ENCODE data around the gene SHISA5. TPM values are rescaled to one million over a fixed set of nuclear protein-coding genes. Genes with fewer than 3 reads are reported as not detected.
A peak's percentile ranks its signal among the peaks of the same experiment; 100 is the strongest.

Gene SHISA5
- total RNA-seq, 1 donor from 2014 or later, result 95.7 TPM

- DNase-seq, result no peak
- Mint-ChIP-seq H3K27me3 (peaks cover 9% of the 10 kb centered on the region), H3K9me3 (no peaks in the 10 kb centered on the region), H3K4me1 (peaks cover 5% of the 10 kb centered on the region), H3K27ac (no peak overlapping the region), H3K4me3 (peak overlapping the region; percentile 82), H3K36me3 (ENCODE audit: low read depth) (peaks cover 25% of the 10 kb centered on the region)
- no peak for ATAC-seq (ENCODE audit: low read depth)
- ChIA-PET POLR2A (interaction anchor here (0.6 kb wide), 1 partner anchor 41 kb away, joined by 3 read pairs; no protein-coding TSS in a partner anchor), CTCF (interaction anchor here (11.5 kb wide), 1 partner anchor 30 kb away, joined by 206 read pairs; no protein-coding TSS in a partner anchor)
- intact Hi-C loops (cut with micrococcal nuclease), result no loop called here
- TF ChIP-seq, protein P1, sequence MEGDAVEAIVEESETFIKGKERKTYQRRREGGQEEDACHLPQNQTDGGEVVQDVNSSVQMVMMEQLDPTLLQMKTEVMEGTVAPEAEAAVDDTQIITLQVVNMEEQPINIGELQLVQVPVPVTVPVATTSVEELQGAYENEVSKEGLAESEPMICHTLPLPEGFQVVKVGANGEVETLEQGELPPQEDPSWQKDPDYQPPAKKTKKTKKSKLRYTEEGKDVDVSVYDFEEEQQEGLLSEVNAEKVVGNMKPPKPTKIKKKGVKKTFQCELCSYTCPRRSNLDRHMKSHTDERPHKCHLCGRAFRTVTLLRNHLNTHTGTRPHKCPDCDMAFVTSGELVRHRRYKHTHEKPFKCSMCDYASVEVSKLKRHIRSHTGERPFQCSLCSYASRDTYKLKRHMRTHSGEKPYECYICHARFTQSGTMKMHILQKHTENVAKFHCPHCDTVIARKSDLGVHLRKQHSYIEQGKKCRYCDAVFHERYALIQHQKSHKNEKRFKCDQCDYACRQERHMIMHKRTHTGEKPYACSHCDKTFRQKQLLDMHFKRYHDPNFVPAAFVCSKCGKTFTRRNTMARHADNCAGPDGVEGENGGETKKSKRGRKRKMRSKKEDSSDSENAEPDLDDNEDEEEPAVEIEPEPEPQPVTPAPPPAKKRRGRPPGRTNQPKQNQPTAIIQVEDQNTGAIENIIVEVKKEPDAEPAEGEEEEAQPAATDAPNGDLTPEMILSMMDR (IDR thresholded peaks at IDR 0.05), result no peak
Observed at GRCh38 chr3:48430708-48431101, 73.3 kb downstream of the SHISA5 start.

DNA sequence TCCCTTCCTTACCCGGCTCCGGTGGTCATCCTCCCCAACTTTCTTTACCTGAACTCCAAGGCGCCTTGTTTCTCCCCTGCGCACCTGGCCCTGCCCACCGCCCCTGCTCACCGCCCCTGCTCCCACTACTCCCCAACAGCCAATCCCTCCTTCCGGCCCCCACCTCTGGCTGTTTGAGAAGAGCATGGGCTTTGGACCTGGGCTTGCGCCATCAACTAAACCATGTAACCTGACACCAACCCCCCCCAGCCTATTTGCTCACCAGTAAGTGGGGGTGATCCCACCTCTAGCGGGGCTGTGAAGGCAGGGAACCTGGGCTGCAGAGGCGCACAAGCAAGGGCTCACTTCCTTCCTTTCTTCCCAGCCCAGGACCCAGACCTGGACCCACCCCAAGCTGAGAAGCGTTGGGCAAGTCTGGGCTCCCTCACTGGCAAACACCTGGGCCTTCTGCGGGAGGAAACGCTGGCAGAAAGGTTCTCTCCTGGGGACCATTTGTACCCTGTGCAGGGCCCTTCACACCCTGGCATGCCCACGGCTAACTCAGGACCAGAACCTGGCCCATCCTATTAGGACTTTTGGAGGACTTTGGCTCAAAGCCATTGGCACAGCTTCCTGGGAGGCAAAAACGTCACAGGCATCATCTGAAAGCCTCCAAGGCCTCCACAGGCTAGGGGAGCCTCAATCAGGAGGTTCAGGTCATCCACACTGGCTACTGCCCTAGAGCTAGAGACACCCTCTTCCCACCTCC, 73.8 kb downstream of the SHISA5 start, which contains the start of gene PLXNB1:
Gene PLXNB1 (minus strand): TSS at position 127 of the 748 bp plus-strand sequence. CDS start 5,475 bp downstream, outside the sequence.
- Mint-ChIP-seq H3K9me3 (no peaks in the 10 kb centered on the region), H3K27me3 (peaks cover 9% of the 10 kb centered on the region), H3K36me3 (ENCODE audit: low read depth) (peaks cover 23% of the 10 kb centered on the region), H3K4me1 (peaks cover 5% of the 10 kb centered on the region), H3K27ac (peak within 1 kb of the TSS; percentile 61), H3K4me3 (peak within 1 kb of the TSS; percentile 82)
- ChIA-PET CTCF (interaction anchor here (11.5 kb wide), 1 partner anchor 29 kb away, joined by 206 read pairs; no protein-coding TSS in a partner anchor), POLR2A (no interaction called here)
- intact Hi-C loops (cut with micrococcal nuclease), result no loop called here
- DNase-seq (no peak), ATAC-seq (ENCODE audit: low read depth) (peak; percentile 25)
- TF ChIP-seq, protein P1 (IDR thresholded peaks at IDR 0.05), result no peak

- Mint-ChIP-seq H3K9me3 (no peaks in the 10 kb centered on the region), H3K4me1 (peaks cover 5% of the 10 kb centered on the region), H3K4me3 (peak overlapping the region; percentile 82), H3K27ac (peak overlapping the region; percentile 61), H3K27me3 (peaks cover 9% of the 10 kb centered on the region), H3K36me3 (ENCODE audit: low read depth) (peaks cover 22% of the 10 kb centered on the region)
- POLR2A ChIA-PET, result no interaction called here
- intact Hi-C loops (cut with micrococcal nuclease), result no loop called here
- ATAC-seq (ENCODE audit: low read depth), result peak; percentile 76
- TF ChIP-seq, protein P1 (IDR thresholded peaks at IDR 0.05), result no peak
- DNase-seq, result peak; percentile 51
- CTCF ChIA-PET, result interaction anchor here (11.5 kb wide), 1 partner anchor 28 kb away, joined by 206 read pairs; no protein-coding TSS in a partner anchor
Observed at GRCh38 chr3:48429317-48429959, 74.5 kb downstream of the SHISA5 start.

- Mint-ChIP-seq H3K27me3 (peaks cover 9% of the 10 kb centered on the region), H3K4me1 (peaks cover 5% of the 10 kb centered on the region), H3K9me3 (no peaks in the 10 kb centered on the region), H3K36me3 (ENCODE audit: low read depth) (peaks cover 15% of the 10 kb centered on the region), H3K27ac (no peak overlapping the region), H3K4me3 (peak overlapping the region; percentile 15)
- DNase-seq (no peak), ATAC-seq (ENCODE audit: low read depth) (peak; percentile 60)
- ChIA-PET CTCF (no interaction called here), POLR2A (interaction anchor here (0.6 kb wide), 1 partner anchor 28 kb away, joined by 3 read pairs; no protein-coding TSS in a partner anchor)
- TF ChIP-seq, protein P1 (IDR thresholded peaks at IDR 0.05), result no peak
- intact Hi-C loops (cut with micrococcal nuclease), result no loop called here
Observed at GRCh38 chr3:48428572-48429316, 75.2 kb downstream of the SHISA5 start.

Measured in activated B cell treated with CpG ODN at 0.5 μM for 24 hours (primary cell).